ENCODE measurements around the gene POR. TPM values are rescaled to one million over a fixed set of nuclear protein-coding genes. Genes with fewer than 3 reads are reported as not detected.

POR gene
- total and polyA plus RNA-seq, 2 experiments from 2014 or later: 106 to 220 TPM

GRCh38 chr7:75971961-75972763 lies 57.2 kb downstream of the POR start:
- Histone ChIP-seq H3K9me3 (ENCODE audit: low read depth) (no peaks in the 10 kb centered on the region), H3K27me3 (no peaks in the 10 kb centered on the region), H3K79me2 (no peaks in the 10 kb centered on the region), H3K27ac (peak overlapping the region; percentile 43), H3K9me2 (replicated peaks; ENCODE audit: insufficient read depth) (no peaks in the 10 kb centered on the region), H3K4me2 (no peak overlapping the region), H3K4me3 (no peak overlapping the region), H3K36me3 (replicated peaks; ENCODE audit: insufficient read depth, low read depth) (no peaks in the 10 kb centered on the region), H2AFZ (no peak overlapping the region), H3K4me1 (ENCODE audit: insufficient read depth) (peaks cover 4% of the 10 kb centered on the region), H4K20me1 (ENCODE audit: insufficient read depth, poor library complexity, severe bottlenecking) (no peaks in the 10 kb centered on the region)
- DNase-seq (ENCODE audit: low spot score): no peak
- 76% methylated on average over 19 of the region's 19 CpGs for WGBS (ENCODE audit: low lambda C conversion rate, missing lambda C conversion rate)
- no peak for TF ChIP-seq EZH2 (IDR thresholded peaks at IDR 0.05; ENCODE audit: borderline replicate concordance)
- TF ChIP-seq EZH2phosphoT487 (IDR thresholded peaks at IDR 0.05; ENCODE audit: low read depth, severe bottlenecking, unreplicated experiment): no peak
- TF ChIP-seq CTCF (IDR thresholded peaks at IDR 0.05; ENCODE audit: poor library complexity): no peak

DNA sequence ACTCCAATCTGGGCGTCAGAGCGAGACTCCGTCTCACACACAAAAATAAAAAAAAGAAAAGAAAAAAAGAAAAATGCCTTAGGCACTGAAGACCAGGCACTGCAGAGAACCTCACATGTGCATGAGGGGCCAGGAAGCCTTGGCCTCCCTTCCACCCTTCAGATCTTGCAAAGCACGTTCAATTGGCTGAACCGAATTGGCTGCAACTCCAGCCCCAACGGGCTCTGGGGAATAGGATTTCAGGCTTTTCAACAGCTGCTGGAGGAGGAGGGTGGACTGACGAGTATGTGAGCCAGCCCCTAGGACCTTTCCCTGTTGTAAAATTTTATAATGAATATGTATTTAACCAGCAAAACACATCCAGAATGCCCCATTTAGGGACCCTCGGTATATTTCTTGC lies 62.8 kb downstream of the POR start:
- WGBS (ENCODE audit: low lambda C conversion rate, missing lambda C conversion rate): 82% methylated on average over 8 of the region's 8 CpGs
- Histone ChIP-seq H3K79me2 (no peaks in the 10 kb centered on the region), H2AFZ (no peak overlapping the region), H4K20me1 (ENCODE audit: insufficient read depth, poor library complexity, severe bottlenecking) (no peaks in the 10 kb centered on the region), H3K9me3 (ENCODE audit: low read depth) (no peaks in the 10 kb centered on the region), H3K36me3 (replicated peaks; ENCODE audit: insufficient read depth, low read depth) (no peaks in the 10 kb centered on the region), H3K27ac (no peak overlapping the region), H3K4me1 (ENCODE audit: insufficient read depth) (no peaks in the 10 kb centered on the region), H3K9me2 (replicated peaks; ENCODE audit: insufficient read depth) (no peaks in the 10 kb centered on the region), H3K4me2 (no peak overlapping the region), H3K4me3 (no peak overlapping the region), H3K27me3 (no peaks in the 10 kb centered on the region)
- no peak for DNase-seq (ENCODE audit: low spot score)
- TF ChIP-seq CTCF (IDR thresholded peaks at IDR 0.05; ENCODE audit: poor library complexity) (no peak), EZH2 (IDR thresholded peaks at IDR 0.05; ENCODE audit: borderline replicate concordance) (no peak), EZH2phosphoT487 (IDR thresholded peaks at IDR 0.05; ENCODE audit: low read depth, severe bottlenecking, unreplicated experiment) (no peak)

DNA sequence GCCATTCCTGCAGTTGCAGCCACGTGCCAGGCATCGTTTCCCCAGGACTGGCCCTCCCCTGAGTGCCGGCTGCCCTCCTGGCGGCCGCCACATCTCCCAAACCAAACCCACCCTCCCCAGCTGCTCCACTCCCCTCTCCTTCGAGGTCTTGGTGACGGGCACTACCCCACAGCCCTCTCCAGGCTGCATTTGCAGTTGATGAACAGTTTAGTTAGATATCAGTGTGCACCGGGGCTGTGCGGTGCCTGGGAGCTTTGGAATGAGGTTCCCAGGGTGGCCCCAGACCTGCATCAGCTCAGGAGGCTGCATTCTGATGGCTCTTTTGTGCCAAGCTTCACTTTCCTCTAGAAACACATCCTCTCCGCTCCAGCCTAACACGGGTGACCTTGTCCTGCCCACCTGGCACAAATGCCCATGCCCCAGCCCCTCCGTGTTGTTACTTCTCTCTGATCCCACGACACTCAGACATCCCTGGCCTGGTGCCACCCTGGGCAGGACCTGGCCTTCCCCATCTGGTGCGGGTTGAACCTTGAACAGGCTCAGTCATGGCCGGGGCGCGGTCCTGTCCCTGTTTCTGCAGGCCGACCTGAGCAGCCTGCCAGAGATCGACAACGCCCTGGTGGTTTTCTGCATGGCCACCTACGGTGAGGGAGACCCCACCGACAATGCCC lies 64.9 kb downstream of the POR start:
- Histone ChIP-seq H3K9me2 (replicated peaks; ENCODE audit: insufficient read depth) (no peaks in the 10 kb centered on the region), H3K9me3 (ENCODE audit: low read depth) (no peaks in the 10 kb centered on the region), H3K27ac (no peak overlapping the region), H4K20me1 (ENCODE audit: insufficient read depth, poor library complexity, severe bottlenecking) (no peaks in the 10 kb centered on the region), H3K4me3 (no peak overlapping the region), H3K36me3 (replicated peaks; ENCODE audit: insufficient read depth, low read depth) (no peaks in the 10 kb centered on the region), H3K4me1 (ENCODE audit: insufficient read depth) (no peaks in the 10 kb centered on the region), H3K4me2 (no peak overlapping the region), H2AFZ (no peak overlapping the region), H3K79me2 (no peaks in the 10 kb centered on the region), H3K27me3 (no peaks in the 10 kb centered on the region)
- DNase-seq (ENCODE audit: low spot score): no peak
- TF ChIP-seq EZH2phosphoT487 (IDR thresholded peaks at IDR 0.05; ENCODE audit: low read depth, severe bottlenecking, unreplicated experiment): no peak
- TF ChIP-seq EZH2 (IDR thresholded peaks at IDR 0.05; ENCODE audit: borderline replicate concordance): no peak
- no peak for TF ChIP-seq CTCF (IDR thresholded peaks at IDR 0.05; ENCODE audit: poor library complexity)
- 94% methylated on average over 22 of the region's 22 CpGs for WGBS (ENCODE audit: low lambda C conversion rate, missing lambda C conversion rate)
